GM19238 (cell line): ENCODE results near the gene ACAA1.
"Not testable (repeated sequence)": the region's sequence is repeated elsewhere in the genome, so short reads cannot be mapped to it uniquely, and the experiment has no call there.

Experiments
- DNase-seq: peaks from one replicate; pipeline ENCODE4 v3.0.0; 2011; ENCODE audit warnings: low spot score; ENCODE audit not compliant: insufficient read length

The ACAA1 gene

DNA sequence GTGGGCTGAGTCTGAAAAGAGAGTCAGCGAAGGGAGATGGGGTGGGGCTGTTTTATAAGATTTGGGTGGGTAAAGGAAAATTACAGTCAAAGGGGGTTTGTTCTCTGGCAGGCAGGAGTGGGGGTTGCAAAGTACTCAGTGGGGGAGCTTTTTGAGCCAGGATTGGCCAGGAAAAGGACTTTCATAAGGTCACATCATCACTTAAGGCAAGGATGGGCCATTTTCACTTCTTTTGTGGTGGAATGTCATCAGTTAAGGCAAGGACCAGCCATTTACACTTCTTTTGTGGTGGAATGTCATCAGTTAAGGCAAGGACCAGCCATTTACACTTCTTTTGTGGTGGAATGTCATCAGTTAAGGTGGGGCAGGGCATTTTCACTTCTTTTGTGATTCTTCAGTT, 53.7 kb downstream of the ACAA1 start:
- DNase-seq, result not testable (repeated sequence)

DNA sequence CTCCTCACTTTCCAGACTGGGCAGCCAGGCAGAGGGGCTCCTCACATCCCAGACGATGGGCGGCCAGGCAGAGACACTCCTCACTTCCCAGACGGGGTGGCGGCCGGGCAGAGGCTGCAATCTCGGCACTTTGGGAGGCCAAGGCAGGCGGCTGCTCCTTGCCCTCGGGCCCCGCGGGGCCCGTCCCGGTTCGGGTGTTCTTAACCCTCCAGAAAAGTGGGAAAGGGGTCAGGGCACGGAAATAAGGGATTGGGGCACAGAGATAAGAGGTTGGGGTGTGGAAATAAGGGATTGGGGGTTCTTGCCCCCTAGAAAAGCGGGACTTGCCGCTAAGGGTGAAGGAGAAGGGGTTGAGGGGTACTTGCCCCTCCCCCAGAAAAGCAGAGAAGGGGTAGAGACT, 54.6 kb downstream of the ACAA1 start:
- DNase-seq, result not testable (repeated sequence)

DNA sequence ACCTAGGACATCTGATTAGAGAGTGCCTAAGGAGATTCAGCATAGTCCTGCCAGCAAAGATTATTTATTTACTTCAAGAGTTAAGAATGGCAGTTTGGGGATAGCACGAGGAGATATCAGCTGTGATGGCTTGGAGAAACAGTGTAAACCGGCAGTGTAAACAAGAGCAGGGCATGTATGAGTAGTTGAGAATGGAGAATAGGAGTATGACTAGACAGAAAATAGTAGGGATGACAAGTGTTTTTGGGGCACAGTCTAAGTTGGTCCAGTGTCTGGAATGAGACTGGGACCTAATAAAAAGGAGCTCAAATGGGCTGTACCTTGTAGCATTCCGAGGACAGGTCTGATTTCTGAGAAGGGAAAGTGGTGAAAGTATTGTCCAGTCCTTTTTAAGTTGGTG, 59.9 kb downstream of the ACAA1 start:
- DNase-seq, result not testable (repeated sequence)
